Neural progenitor cell (in vitro differentiated cells): ENCODE measurements around the gene ZNF784. TPM values are rescaled to one million over a fixed set of nuclear protein-coding genes. Genes with fewer than 3 reads are reported as not detected.

Source experiments
- DNase-seq: peaks from one replicate; pipeline ENCODE4 v3.0.0-alpha.2; 2016; ENCODE audit warnings: low spot score
- H2AFZ ChIP-seq: fragments of 200-600 bp; sonication (generic); replicated peaks from 2 replicates; pipeline ENCODE4 v1.6.1; 2016; ENCODE audit warnings: antibody characterized with exemption
- H3F3A ChIP-seq: fragments of 200-600 bp; sonication (generic); 2 replicates; pipeline ENCODE4 v1.6.1; 2016; ENCODE audit warnings: antibody characterized with exemption, low read depth
- H3K27ac ChIP-seq: fragments of 200-600 bp; sonication (generic); 2 replicates; pipeline ENCODE4 v1.5.1; 2016; ENCODE audit warnings: mild to moderate bottlenecking
- H3K27me3 ChIP-seq: fragments of 200-600 bp; sonication (generic); 2 replicates; pipeline ENCODE4 v1.6.1; 2016; ENCODE audit warnings: mild to moderate bottlenecking, moderate library complexity
- H3K36me3 ChIP-seq: fragments of 200-600 bp; sonication (generic); 2 replicates; pipeline ENCODE4 v1.5.1; 2016
- H3K4me1 ChIP-seq: fragments of 200-600 bp; sonication (generic); 2 replicates; pipeline ENCODE4 v1.6.1; 2016; ENCODE audit warnings: mixed run types
- H3K4me2 ChIP-seq: fragments of 200-600 bp; sonication (generic); 2 replicates; pipeline ENCODE4 v1.6.1; 2016
- H3K4me3 ChIP-seq: fragments of 200-600 bp; sonication (generic); 2 replicates; pipeline ENCODE4 v1.5.1; 2016
- H3K79me2 ChIP-seq: fragments of 200-600 bp; sonication (generic); 2 replicates; pipeline ENCODE4 v1.6.1; 2016; ENCODE audit warnings: low read depth
- H3K9ac ChIP-seq: fragments of 200-600 bp; sonication (generic); 2 replicates; pipeline ENCODE4 v1.6.1; 2016
- H3K9me3 ChIP-seq: fragments of 200-600 bp; sonication (generic); 2 replicates; pipeline ENCODE4 v1.5.1; 2016; ENCODE audit warnings: low read depth
- H4K20me1 ChIP-seq: fragments of 200-600 bp; sonication (generic); 2 replicates; pipeline ENCODE4 v1.6.1; 2016; ENCODE audit warnings: low read depth
- H3K27ac Mint-ChIP-seq: 3 replicates; pipeline ENCODE4 v1.8.0; 2021; ENCODE audit warnings: mixed read lengths
- H3K27me3 Mint-ChIP-seq: 2 replicates; pipeline ENCODE4 v1.8.0; 2022; ENCODE audit warnings: low read depth, mild to moderate bottlenecking, inconsistent platforms, moderate library complexity, mixed read lengths; ENCODE audit not compliant: insufficient read depth
- H3K36me3 Mint-ChIP-seq: 3 replicates; pipeline ENCODE4 v1.8.0; 2021; ENCODE audit warnings: mixed read lengths
- H3K4me1 Mint-ChIP-seq: 3 replicates; pipeline ENCODE4 v1.8.0; 2021; ENCODE audit warnings: mixed read lengths
- H3K4me3 Mint-ChIP-seq: 3 replicates; pipeline ENCODE4 v1.8.0; 2021; ENCODE audit warnings: mild to moderate bottlenecking, moderate library complexity, mixed read lengths
- H3K9me3 Mint-ChIP-seq: 3 replicates; pipeline ENCODE4 v1.8.0; 2020; ENCODE audit warnings: mixed read lengths
- CTCF ChIP-seq: fragments of 200-600 bp; sonication (generic); IDR thresholded peaks from 2 replicates; pipeline ENCODE4 v1.5.1; 2017; ENCODE audit warnings: antibody characterized with exemption, mild to moderate bottlenecking
- EZH2 ChIP-seq: fragments of 200-600 bp; sonication (generic); IDR thresholded peaks from 2 replicates; pipeline ENCODE4 v1.6.1; 2017; ENCODE audit warnings: antibody characterized with exemption, mild to moderate bottlenecking, moderate library complexity
- EZH2phosphoT487 ChIP-seq: fragments of 200-600 bp; sonication (generic); IDR thresholded peaks from 2 replicates; pipeline ENCODE4 v1.6.1; 2017; ENCODE audit warnings: antibody characterized with exemption
- total RNA-seq: library from RNA; depleted of rRNA; stranded (reverse); fragments of >200 nt; gene quantifications from 2 replicates; pipeline ENCODE4 v1.2.3, GENCODE V29; 2015; ENCODE audit warnings: low replicate concordance

ZNF784 gene
- total RNA-seq, 1 donor from 2014 or later = 3.9 TPM

DNA sequence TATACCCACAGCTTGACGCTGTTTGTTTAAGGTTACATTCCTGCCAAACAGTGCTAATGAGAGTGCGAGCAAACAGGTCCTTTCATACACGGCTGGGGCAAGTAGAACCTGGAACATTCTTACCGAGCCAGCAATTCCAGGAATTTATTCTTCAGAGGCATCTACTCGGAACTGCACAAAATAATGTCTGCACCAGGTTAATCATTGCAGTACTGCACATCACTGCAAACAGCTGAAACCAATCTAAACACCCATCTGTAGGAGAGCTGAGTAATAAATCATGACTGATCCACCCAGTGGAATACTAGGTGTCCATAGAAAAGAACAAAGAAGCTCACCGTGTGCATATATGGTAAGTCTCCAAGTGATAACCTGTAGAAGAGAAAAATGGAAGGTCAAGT is 42.5 kb downstream of the ZNF784 start:
- Mint-ChIP-seq H3K27ac (peak overlapping the region; percentile 66), H3K9me3 (no peaks in the 10 kb centered on the region), H3K4me1 (peaks cover 34% of the 10 kb centered on the region), H3K36me3 (peaks cover 5% of the 10 kb centered on the region), H3K4me3 (peak overlapping the region; percentile 90), H3K27me3 (peaks cover 2% of the 10 kb centered on the region)
- no peaks in the 10 kb centered on the region for H3K9me3 ChIP-seq
- no peaks in the 10 kb centered on the region for H3K4me1 ChIP-seq
- peaks cover 9% of the 10 kb centered on the region for H4K20me1 ChIP-seq
- no peak overlapping the region for H3K27ac ChIP-seq
- peaks cover 40% of the 10 kb centered on the region for H3F3A ChIP-seq
- H3K79me2 ChIP-seq = peaks cover 22% of the 10 kb centered on the region
- no peak overlapping the region for H3K4me3 ChIP-seq
- no peaks in the 10 kb centered on the region for H3K36me3 ChIP-seq
- H3K9ac ChIP-seq = no peak overlapping the region
- no peaks in the 10 kb centered on the region for H3K27me3 ChIP-seq
- TF ChIP-seq CTCF (no peak), EZH2phosphoT487 (no peak), EZH2 (no peak)
- no peak overlapping the region for H3K4me2 ChIP-seq
- no peak for DNase-seq
- H2AFZ ChIP-seq = no peak overlapping the region

DNA sequence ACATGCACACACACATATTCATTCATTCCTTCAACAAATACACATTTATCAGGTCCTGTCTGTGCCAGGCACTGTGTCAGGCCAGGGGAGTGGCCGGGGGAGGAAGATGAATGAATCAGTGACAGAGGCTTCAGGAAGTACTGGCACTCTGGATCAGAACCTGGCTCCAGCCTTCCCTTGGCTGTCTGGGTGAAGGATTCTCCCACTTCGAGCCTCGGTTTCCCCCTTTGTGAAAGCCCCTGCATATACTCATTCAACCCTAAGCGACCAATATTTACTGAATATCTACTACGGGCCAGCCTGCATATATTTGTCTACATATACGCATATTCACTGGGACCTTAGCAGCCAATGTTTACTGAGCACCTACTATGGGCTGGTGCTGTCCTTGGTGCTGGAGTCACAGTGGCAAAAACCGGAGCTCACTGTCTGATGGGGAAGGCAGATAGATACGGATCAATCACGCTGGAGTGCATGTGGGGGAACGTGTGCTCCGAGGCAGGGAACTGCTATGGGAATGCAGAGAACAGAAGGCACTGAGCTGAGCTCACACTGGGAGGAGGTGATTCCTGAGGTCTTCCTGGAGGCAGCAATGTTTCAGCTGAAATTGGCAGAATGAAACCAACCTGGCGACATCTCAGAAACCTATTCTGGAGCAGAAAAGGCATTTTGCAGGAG is 43.1 kb downstream of the ZNF784 start:
- Histone ChIP-seq H3K9ac (no peak overlapping the region), H3K4me2 (peak overlapping the region; percentile 94), H4K20me1 (peaks cover 9% of the 10 kb centered on the region), H3K79me2 (peaks cover 22% of the 10 kb centered on the region), H3F3A (peaks cover 36% of the 10 kb centered on the region), H3K36me3 (no peaks in the 10 kb centered on the region), H3K4me1 (no peaks in the 10 kb centered on the region), H3K9me3 (no peaks in the 10 kb centered on the region), H2AFZ (no peak overlapping the region), H3K27ac (no peak overlapping the region), H3K4me3 (peak overlapping the region; percentile 87), H3K27me3 (no peaks in the 10 kb centered on the region)
- Mint-ChIP-seq H3K4me3 (peak overlapping the region; percentile 90), H3K27ac (no peak overlapping the region), H3K4me1 (peaks cover 28% of the 10 kb centered on the region), H3K9me3 (no peaks in the 10 kb centered on the region), H3K36me3 (peaks cover 8% of the 10 kb centered on the region), H3K27me3 (peaks cover 2% of the 10 kb centered on the region)
- TF ChIP-seq CTCF (no peak), EZH2 (no peak), EZH2phosphoT487 (no peak)
- peak; percentile 49 for DNase-seq

DNA sequence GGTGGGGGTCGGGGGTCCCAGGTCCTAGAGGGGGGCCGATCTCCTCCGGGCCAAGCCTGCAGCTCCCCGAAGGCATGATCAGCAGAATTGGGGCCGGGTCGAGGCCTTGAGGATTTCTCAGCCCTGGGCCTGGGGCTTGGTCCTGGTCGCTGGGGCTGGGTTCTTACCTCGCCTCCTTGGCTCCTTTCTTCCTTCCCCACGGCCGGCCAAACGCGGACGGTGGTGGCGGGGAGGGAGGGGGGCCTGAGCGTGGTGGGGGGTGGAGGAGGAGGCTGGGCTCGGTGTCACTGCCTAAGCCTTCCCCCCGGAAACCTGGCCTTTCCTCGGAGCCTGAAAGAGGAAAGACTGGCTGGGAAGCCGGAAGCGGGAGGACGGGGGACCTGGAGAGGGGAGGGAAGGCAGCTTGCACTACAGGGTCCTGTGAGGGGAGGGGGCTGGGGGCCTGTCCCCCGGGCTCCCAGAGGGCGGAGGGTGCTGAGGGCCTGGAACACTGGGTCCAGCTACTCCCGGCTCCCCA is 43.7 kb downstream of the ZNF784 start, which contains the start of gene ZNF579:
Gene ZNF579, minus strand, starts transcription at position 221 of the 517 bp plus-strand sequence. CDS start 1,209 bp downstream, outside the sequence.
- Histone ChIP-seq H2AFZ (no peak within 1 kb of the TSS), H3K27me3 (no peaks in the 10 kb centered on the region), H3K36me3 (no peaks in the 10 kb centered on the region), H3F3A (peaks cover 34% of the 10 kb centered on the region), H3K4me2 (peak within 1 kb of the TSS; percentile 94), H3K4me1 (no peaks in the 10 kb centered on the region), H3K27ac (peak within 1 kb of the TSS; percentile 70), H3K9ac (peak within 1 kb of the TSS; percentile 86), H4K20me1 (peaks cover 9% of the 10 kb centered on the region), H3K9me3 (no peaks in the 10 kb centered on the region), H3K79me2 (peaks cover 22% of the 10 kb centered on the region), H3K4me3 (peak within 1 kb of the TSS; percentile 87)
- peak within 1 kb of the TSS; percentile 90 for H3K4me3 Mint-ChIP-seq
- peak; percentile 87 for DNase-seq
- peak within 1 kb of the TSS; percentile 50 for H3K27ac Mint-ChIP-seq
- H3K27me3 Mint-ChIP-seq = peaks cover 2% of the 10 kb centered on the region
- H3K9me3 Mint-ChIP-seq = no peaks in the 10 kb centered on the region
- peaks cover 12% of the 10 kb centered on the region for H3K36me3 Mint-ChIP-seq
- peaks cover 23% of the 10 kb centered on the region for H3K4me1 Mint-ChIP-seq
- TF ChIP-seq EZH2 (no peak), CTCF (no peak), EZH2phosphoT487 (no peak)
